ENCODE data around the gene NPRL2.

DNA sequence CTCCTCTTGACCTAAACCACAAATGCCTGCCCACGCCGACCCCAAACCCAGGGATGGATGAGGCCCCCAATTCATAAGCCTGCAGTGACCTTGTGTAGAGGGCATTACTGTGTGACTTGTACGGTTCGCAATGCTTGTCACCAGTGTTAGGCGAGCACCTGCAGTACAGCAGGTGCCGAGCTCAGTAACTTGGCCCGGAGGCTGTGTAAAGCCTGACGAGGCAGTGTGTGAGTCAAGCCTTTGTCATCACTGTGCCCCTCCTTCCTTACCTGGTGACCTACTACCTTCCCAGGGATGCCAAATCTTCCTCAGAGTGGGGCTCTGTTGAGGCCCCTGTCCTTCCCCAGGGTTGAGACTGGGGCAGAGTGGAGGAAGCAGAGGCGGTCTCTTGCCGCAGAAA, 45.9 kb upstream of the NPRL2 start:
- TF ChIP-seq, protein P1, sequence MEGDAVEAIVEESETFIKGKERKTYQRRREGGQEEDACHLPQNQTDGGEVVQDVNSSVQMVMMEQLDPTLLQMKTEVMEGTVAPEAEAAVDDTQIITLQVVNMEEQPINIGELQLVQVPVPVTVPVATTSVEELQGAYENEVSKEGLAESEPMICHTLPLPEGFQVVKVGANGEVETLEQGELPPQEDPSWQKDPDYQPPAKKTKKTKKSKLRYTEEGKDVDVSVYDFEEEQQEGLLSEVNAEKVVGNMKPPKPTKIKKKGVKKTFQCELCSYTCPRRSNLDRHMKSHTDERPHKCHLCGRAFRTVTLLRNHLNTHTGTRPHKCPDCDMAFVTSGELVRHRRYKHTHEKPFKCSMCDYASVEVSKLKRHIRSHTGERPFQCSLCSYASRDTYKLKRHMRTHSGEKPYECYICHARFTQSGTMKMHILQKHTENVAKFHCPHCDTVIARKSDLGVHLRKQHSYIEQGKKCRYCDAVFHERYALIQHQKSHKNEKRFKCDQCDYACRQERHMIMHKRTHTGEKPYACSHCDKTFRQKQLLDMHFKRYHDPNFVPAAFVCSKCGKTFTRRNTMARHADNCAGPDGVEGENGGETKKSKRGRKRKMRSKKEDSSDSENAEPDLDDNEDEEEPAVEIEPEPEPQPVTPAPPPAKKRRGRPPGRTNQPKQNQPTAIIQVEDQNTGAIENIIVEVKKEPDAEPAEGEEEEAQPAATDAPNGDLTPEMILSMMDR (IDR thresholded peaks at IDR 0.05; ENCODE audit: low read length) = no peak
- no peak for TF ChIP-seq EZH2 (IDR thresholded peaks at IDR 0.05; ENCODE audit: borderline replicate concordance, low read length)

All from OCI-LY1 (cell line).